LNCAP (cell line): ENCODE data around the gene GOLGA2.

Experiments
- TF ChIP-seq, protein P1 (sequence below): fragments of 450-650 bp; IDR thresholded peaks from 2 replicates; pipeline ENCODE4 v1.5.1; 2017; ENCODE audit warnings: mild to moderate bottlenecking

GOLGA2 gene

GRCh38 chr9:128232528-128233428 is 43.0 kb downstream of the GOLGA2 start:
- TF ChIP-seq, protein P1, sequence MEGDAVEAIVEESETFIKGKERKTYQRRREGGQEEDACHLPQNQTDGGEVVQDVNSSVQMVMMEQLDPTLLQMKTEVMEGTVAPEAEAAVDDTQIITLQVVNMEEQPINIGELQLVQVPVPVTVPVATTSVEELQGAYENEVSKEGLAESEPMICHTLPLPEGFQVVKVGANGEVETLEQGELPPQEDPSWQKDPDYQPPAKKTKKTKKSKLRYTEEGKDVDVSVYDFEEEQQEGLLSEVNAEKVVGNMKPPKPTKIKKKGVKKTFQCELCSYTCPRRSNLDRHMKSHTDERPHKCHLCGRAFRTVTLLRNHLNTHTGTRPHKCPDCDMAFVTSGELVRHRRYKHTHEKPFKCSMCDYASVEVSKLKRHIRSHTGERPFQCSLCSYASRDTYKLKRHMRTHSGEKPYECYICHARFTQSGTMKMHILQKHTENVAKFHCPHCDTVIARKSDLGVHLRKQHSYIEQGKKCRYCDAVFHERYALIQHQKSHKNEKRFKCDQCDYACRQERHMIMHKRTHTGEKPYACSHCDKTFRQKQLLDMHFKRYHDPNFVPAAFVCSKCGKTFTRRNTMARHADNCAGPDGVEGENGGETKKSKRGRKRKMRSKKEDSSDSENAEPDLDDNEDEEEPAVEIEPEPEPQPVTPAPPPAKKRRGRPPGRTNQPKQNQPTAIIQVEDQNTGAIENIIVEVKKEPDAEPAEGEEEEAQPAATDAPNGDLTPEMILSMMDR = no peak

- TF ChIP-seq, protein P1 = no peak
These were observed 43.9 kb downstream of the GOLGA2 start for GRCh38 chr9:128231638-128232527.

DNA sequence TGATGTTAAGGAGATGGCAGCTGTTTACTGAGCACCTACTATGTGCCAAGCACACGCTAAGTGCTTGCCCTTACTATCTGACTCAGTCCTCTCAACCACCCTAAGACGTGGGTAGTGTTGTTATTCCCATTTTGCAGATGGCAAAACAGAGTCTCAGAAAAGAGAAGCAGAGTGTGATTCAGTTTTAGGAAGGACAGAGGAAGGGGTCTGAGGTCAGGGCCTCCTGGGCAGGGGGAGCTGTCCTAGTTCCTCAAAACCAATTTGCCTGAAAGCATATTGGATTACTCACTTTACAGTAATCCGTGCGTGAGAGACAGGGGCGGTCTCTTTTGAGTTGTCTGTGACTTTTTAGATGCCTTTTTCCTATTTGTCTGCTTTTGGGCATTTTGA is 49.4 kb downstream of the GOLGA2 start:
- TF ChIP-seq, protein P1 = no peak

- TF ChIP-seq, protein P1 = no peak
These were observed 49.9 kb downstream of the GOLGA2 start for GRCh38 chr9:128225770-128226411.

- TF ChIP-seq, protein P1 = no peak
These were observed 50.9 kb downstream of the GOLGA2 start for GRCh38 chr9:128224877-128225276.

GRCh38 chr9:128222880-128223670 is 52.7 kb downstream of the GOLGA2 start:
- TF ChIP-seq, protein P1 = no peak

- TF ChIP-seq, protein P1 = no peak
These were observed 53.8 kb downstream of the GOLGA2 start for GRCh38 chr9:128222026-128222425.
